PC-9 (cell line): ENCODE measurements around the gene LRP1B.

Experiments
- CTCF ChIP-seq: fragments of 200-600 bp; sonication (generic); conservative IDR thresholded peaks from 2 replicates; pipeline ENCODE4 v1.6.1; 2017; ENCODE audit warnings: mixed run types, antibody characterized with exemption, mild to moderate bottlenecking, moderate library complexity
- EZH2 ChIP-seq: fragments of 200-600 bp; sonication (generic); IDR thresholded peaks from 2 replicates; pipeline ENCODE4 v1.8.0; 2017; ENCODE audit warnings: antibody characterized with exemption, low read depth

GRCh38 chr2:140861666-140862065, 1269.2 kb downstream of the LRP1B start:
- TF ChIP-seq CTCF = no peak
- no peak for TF ChIP-seq EZH2
